CD14-positive monocyte (primary cell): Measurements from ENCODE around the gene CYB561D2. TPM values are rescaled to one million over a fixed set of nuclear protein-coding genes. Genes with fewer than 3 reads are reported as not detected.

ENCODE experiments used
- DNase-seq, 3 donors: peaks; one replicate each; pipeline ENCODE4 v3.0.0-alpha.2; 2011 to 2022
- H2AFZ ChIP-seq: 2 replicates; pipeline ENCODE4 v1.6.0; 2012; ENCODE audit warnings: mild to moderate bottlenecking, low read depth, low read length, inconsistent platforms; ENCODE audit not compliant: insufficient read depth, poor library complexity, severe bottlenecking
- H3K27ac ChIP-seq, 2 donors: 1 replicate in 1 of 2; 2 replicates in 1 of 2; pipeline ENCODE4 v1.5.1; 2012 to 2013; ENCODE audit warnings: low read length in 2 of 2, control low read depth in 1 of 2, inconsistent platforms in 1 of 2, low read depth in 1 of 2, mild to moderate bottlenecking in 1 of 2
- H3K27me3 ChIP-seq, 2 donors: one replicate each; pipeline versions ENCODE4 v1.6.0 to v1.6.1; 2011 to 2013; ENCODE audit warnings: low read length in 2 of 2; ENCODE audit not compliant: control insufficient read depth in 2 of 2, insufficient read depth in 2 of 2
- H3K36me3 ChIP-seq, 2 donors: replicated peaks in 1 of 2; 1 replicate in 1 of 2; 2 replicates in 1 of 2; pipeline versions ENCODE4 v1.5.1 to v1.6.1; 2012 to 2013; ENCODE audit warnings: low read length in 2 of 2, control low read depth in 1 of 2, inconsistent platforms in 1 of 2, mild to moderate bottlenecking in 1 of 2; ENCODE audit not compliant: insufficient read depth in 2 of 2, control insufficient read depth in 1 of 2
- H3K4me1 ChIP-seq, 2 donors: 1 replicate in 1 of 2; 2 replicates in 1 of 2; pipeline versions ENCODE4 v1.5.1 to v1.6.1; 2012 to 2013; ENCODE audit warnings: low read length in 2 of 2, control low read depth in 1 of 2, inconsistent platforms in 1 of 2, mild to moderate bottlenecking in 1 of 2, moderate library complexity in 1 of 2; ENCODE audit not compliant: insufficient read depth in 2 of 2, control insufficient read depth in 1 of 2
- H3K4me2 ChIP-seq: replicated peaks from 2 replicates; pipeline ENCODE3; 2012; ENCODE audit warnings: low read length, moderate library complexity, mild to moderate bottlenecking; ENCODE audit not compliant: poor library complexity, severe bottlenecking; ENCODE audit errors: extremely low read depth
- H3K4me3 ChIP-seq, 3 experiments: fragments of 200-600 bp in 1 of 3; sonication (generic) in 1 of 3; replicated peaks in 1 of 3; 1 replicate in 2 of 3; 2 replicates in 1 of 3; pipeline ENCODE4 v1.5.1; 2011 to 2013; ENCODE audit warnings: low read length in 3 of 3, mild to moderate bottlenecking in 3 of 3, control low read depth in 2 of 3, low read depth in 2 of 3, inconsistent platforms in 1 of 3, moderate library complexity in 1 of 3
- H3K79me2 ChIP-seq: 2 replicates; pipeline ENCODE4 v1.6.0; 2012; ENCODE audit warnings: mild to moderate bottlenecking, control low read depth, inconsistent platforms, low read length, moderate library complexity; ENCODE audit not compliant: insufficient read depth
- H3K9ac ChIP-seq: 2 replicates; pipeline ENCODE4 v1.6.0; 2017; ENCODE audit warnings: low read length, mild to moderate bottlenecking; ENCODE audit not compliant: insufficient read depth, poor library complexity, severe bottlenecking
- H3K9me3 ChIP-seq, 2 donors: replicated peaks in 1 of 2; 1 replicate in 1 of 2; 2 replicates in 1 of 2; pipeline versions ENCODE4 v1.5.1 to v1.6.1; 2012 to 2013; ENCODE audit warnings: low read length in 2 of 2, control low read depth in 1 of 2; ENCODE audit not compliant: control insufficient read depth in 1 of 2, insufficient read depth in 1 of 2
- H4K20me1 ChIP-seq: 2 replicates; pipeline ENCODE4 v1.6.0; 2012; ENCODE audit warnings: mild to moderate bottlenecking, low read length, control low read depth, moderate library complexity; ENCODE audit not compliant: insufficient read depth
- H3K27ac Mint-ChIP-seq, 7 donors: one replicate each; pipeline ENCODE4 v1.8.0; 2020; ENCODE audit warnings: mild to moderate bottlenecking in 7 of 7, mixed read lengths in 7 of 7, moderate library complexity in 6 of 7, inconsistent platforms in 2 of 7
- H3K27me3 Mint-ChIP-seq, 3 donors: one replicate each; pipeline ENCODE4 v1.8.0; 2021 to 2022; ENCODE audit warnings: low read depth in 3 of 3, mild to moderate bottlenecking in 3 of 3, mixed read lengths in 3 of 3, moderate library complexity in 3 of 3, inconsistent platforms in 1 of 3
- H3K36me3 Mint-ChIP-seq, 2 donors: one replicate each; pipeline ENCODE4 v1.8.0; 2020; ENCODE audit warnings: mixed read lengths in 2 of 2, inconsistent platforms in 1 of 2, mild to moderate bottlenecking in 1 of 2
- H3K4me1 Mint-ChIP-seq: one replicate; pipeline ENCODE4 v1.8.0; 2020; ENCODE audit warnings: mild to moderate bottlenecking, mixed read lengths
- H3K4me3 Mint-ChIP-seq, 2 donors: one replicate each; pipeline ENCODE4 v1.8.0; 2020; ENCODE audit warnings: mild to moderate bottlenecking in 2 of 2, mixed read lengths in 2 of 2, moderate library complexity in 1 of 2
- H3K9me3 Mint-ChIP-seq, 7 donors: one replicate each; pipeline ENCODE4 v1.8.0; 2020 to 2022; ENCODE audit warnings: mixed read lengths in 7 of 7, mild to moderate bottlenecking in 6 of 7, moderate library complexity in 6 of 7, inconsistent platforms in 2 of 7
- CTCF ChIP-seq: fragments of 200-600 bp; IDR thresholded peaks from one replicate; pipeline ENCODE4 v1.8.0; 2022; ENCODE audit warnings: antibody characterized with exemption, mild to moderate bottlenecking
- WGBS: methylation state at CpG from one replicate; pipeline ENCODE4 v1.1.5; 2013; ENCODE audit warnings: missing lambda C conversion rate; ENCODE audit not compliant: insufficient coverage; 5-methylcytosine and 5-hydroxymethylcytosine counted together
- intact Hi-C, 2 donors: fragments of 100-400 bp; cut with micrococcal nuclease; formaldehyde crosslinking; loops; one replicate each; pipeline versions ENCODE4 v1.15.0 to v1.15.1; 2023
- polyA plus RNA-seq, 3 donors: library from polyadenylated mRNA; depleted of rRNA in 1 of 3; unstranded in 2 of 3; stranded (reverse) in 1 of 3; fragments of 300-500 nt in 2 of 3; fragments of >200 nt in 1 of 3; fragmentation: Illumina TruSeq in 2 of 3; gene quantifications; 1 replicate in 2 of 3; 2 replicates in 1 of 3; pipeline ENCODE4 v1.2.3, GENCODE V29; 2012 to 2021

CYB561D2 gene
- polyA plus RNA-seq, 3 donors, result 78.9 to 94.0 (median 82.5) TPM

- intact Hi-C loops, result loop anchor here (5.0 to 10.0 kb wide), 3 partner anchors 260 to 1037 kb away; partner anchors contain the start of genes MAPKAPK3 (in 1 of the 2), MON1A (in 1 of the 2) and RBM15B (in 1 of the 2)
- Histone ChIP-seq H2AFZ (no peak overlapping the region), H3K27me3 (no peaks in the 10 kb centered on the region), H3K4me3 (peak overlapping the region in 1 of 3 experiments; percentile 91), H3K4me2 (peak overlapping the region; percentile 98), H3K9me3 (no peaks in the 10 kb centered on the region), H3K9ac (no peak overlapping the region), H3K36me3 (peaks cover 44 to 56% of the 10 kb centered on the region in 2 donors), H4K20me1 (peaks cover 66% of the 10 kb centered on the region), H3K4me1 (peaks cover 42 to 52% of the 10 kb centered on the region in 2 donors), H3K27ac (peak overlapping the region in 1 of 2 donors; percentile 91), H3K79me2 (peaks cover 64% of the 10 kb centered on the region)
- no peak for TF ChIP-seq CTCF
- Mint-ChIP-seq H3K36me3 (peaks cover 25 to 47% of the 10 kb centered on the region in 2 donors), H3K4me3 (peak overlapping the region; percentile 39 to 90), H3K4me1 (peaks cover 52% of the 10 kb centered on the region), H3K27ac (peak overlapping the region in 6 of 7 donors; percentile 14 to 78 (median 74)), H3K9me3 (no peaks in the 10 kb centered on the region), H3K27me3 (peaks cover 0 to 2% (median 0%) of the 10 kb centered on the region in 3 donors)
- no CpG with 5 or more reads among the region's 1 CpG for WGBS
- DNase-seq, result peak in 2 of 3 donors; percentile 32 to 68
Observed at GRCh38 chr3:50357481-50357880, 6.8 kb downstream of the CYB561D2 start.

GRCh38 chr3:50358355-50358910, 7.8 kb downstream of the CYB561D2 start:
- Histone ChIP-seq H3K4me1 (peaks cover 42 to 47% of the 10 kb centered on the region in 2 donors), H3K4me2 (peak overlapping the region; percentile 98), H4K20me1 (peaks cover 56% of the 10 kb centered on the region), H3K79me2 (peaks cover 60% of the 10 kb centered on the region), H2AFZ (peak overlapping the region; percentile 94), H3K36me3 (peaks cover 36 to 48% of the 10 kb centered on the region in 2 donors), H3K9ac (peak overlapping the region; percentile 96), H3K27ac (peak overlapping the region; percentile 57 to 91), H3K4me3 (peak overlapping the region; percentile 47 to 91 (median 89)), H3K9me3 (no peaks in the 10 kb centered on the region), H3K27me3 (no peaks in the 10 kb centered on the region)
- TF ChIP-seq CTCF, result no peak
- Mint-ChIP-seq H3K27ac (peak overlapping the region; percentile 46 to 93 (median 86)), H3K4me1 (peaks cover 46% of the 10 kb centered on the region), H3K4me3 (peak overlapping the region; percentile 90 to 95), H3K9me3 (no peaks in the 10 kb centered on the region), H3K36me3 (peaks cover 25 to 42% of the 10 kb centered on the region in 2 donors), H3K27me3 (peaks cover 0 to 2% (median 0%) of the 10 kb centered on the region in 3 donors)
- 68% methylated on average over 18 of the region's 24 CpGs for whole genome bisulfite sequencing
- intact Hi-C loops, result loop anchor here (5.0 to 10.0 kb wide), 3 partner anchors 259 to 1036 kb away; partner anchors contain the start of genes MAPKAPK3 (in 1 of the 2), MON1A (in 1 of the 2) and RBM15B (in 1 of the 2)
- DNase-seq, result no peak
